ENCODE data around the gene MX2. TPM values are rescaled to one million over a fixed set of nuclear protein-coding genes. Genes with fewer than 3 reads are reported as not detected.

The MX2 gene
- total RNA-seq, 1 donor from 2014 or later = 4.2 TPM

GRCh38 chr21:41373253-41373652, 11.4 kb downstream of the MX2 start:
- ATAC-seq (ENCODE audit: poor library complexity) (no peak), DNase-seq (no peak)
- intact Hi-C loops (cut with DNase I) = no loop called here

GRCh38 chr21:41373763-41374162, 11.9 kb downstream of the MX2 start:
- DNase-seq = no peak
- no peak for ATAC-seq (ENCODE audit: poor library complexity)
- intact Hi-C loops (cut with DNase I) = no loop called here

GRCh38 chr21:41374177-41374712, 12.4 kb downstream of the MX2 start:
- ATAC-seq (ENCODE audit: poor library complexity) (no peak), DNase-seq (no peak)
- intact Hi-C loops (cut with DNase I) = no loop called here

- ATAC-seq (ENCODE audit: poor library complexity) (no peak), DNase-seq (no peak)
- intact Hi-C loops (cut with DNase I) = no loop called here
Observed at GRCh38 chr21:41374867-41375533, 13.2 kb downstream of the MX2 start.

- DNase-seq (no peak), ATAC-seq (ENCODE audit: poor library complexity) (no peak)
- intact Hi-C loops (cut with DNase I) = no loop called here
Observed at GRCh38 chr21:41375875-41376274, 14.0 kb downstream of the MX2 start.

- DNase-seq (no peak), ATAC-seq (ENCODE audit: poor library complexity) (no peak)
- intact Hi-C loops (cut with DNase I) = no loop called here
Observed at GRCh38 chr21:41377715-41378114, 15.9 kb downstream of the MX2 start.

GRCh38 chr21:41378849-41379248, 17.0 kb downstream of the MX2 start:
- DNase-seq = no peak
- ATAC-seq (ENCODE audit: poor library complexity) = no peak
- intact Hi-C loops (cut with DNase I) = no loop called here

- intact Hi-C loops (cut with DNase I) = no loop called here
- ATAC-seq (ENCODE audit: poor library complexity) = no peak
- no peak for DNase-seq
Observed at GRCh38 chr21:41379901-41380300, 18.1 kb downstream of the MX2 start.

GRCh38 chr21:41381731-41382130, 19.9 kb downstream of the MX2 start:
- intact Hi-C loops (cut with DNase I) = no loop called here
- DNase-seq (no peak), ATAC-seq (ENCODE audit: poor library complexity) (no peak)

GRCh38 chr21:41387042-41387819, 25.4 kb downstream of the MX2 start:
- ATAC-seq (ENCODE audit: poor library complexity) (no peak), DNase-seq (no peak)
- intact Hi-C loops (cut with DNase I) = no loop called here

GRCh38 chr21:41387824-41388223, 26.0 kb downstream of the MX2 start:
- ATAC-seq (ENCODE audit: poor library complexity) (no peak), DNase-seq (no peak)
- intact Hi-C loops (cut with DNase I) = no loop called here

- no peak for ATAC-seq (ENCODE audit: poor library complexity)
- intact Hi-C loops (cut with DNase I) = no loop called here
- no peak for DNase-seq
Observed at GRCh38 chr21:41388259-41388658, 26.4 kb downstream of the MX2 start.

- DNase-seq = no peak
- ATAC-seq (ENCODE audit: poor library complexity) = no peak
- intact Hi-C loops (cut with DNase I) = no loop called here
Observed at GRCh38 chr21:41390043-41390639, 28.3 kb downstream of the MX2 start.

- no peak for ATAC-seq (ENCODE audit: poor library complexity)
- intact Hi-C loops (cut with DNase I) = no loop called here
- no peak for DNase-seq
Observed at GRCh38 chr21:41393876-41394465, 32.1 kb downstream of the MX2 start.

- peak; percentile 83 for ATAC-seq (ENCODE audit: poor library complexity)
- intact Hi-C loops (cut with DNase I) = no loop called here
Observed at GRCh38 chr21:41396558-41397075, 34.8 kb downstream of the MX2 start.

GRCh38 chr21:41397471-41397891, 35.7 kb downstream of the MX2 start:
- no peak for DNase-seq
- intact Hi-C loops (cut with DNase I) = no loop called here
- ATAC-seq (ENCODE audit: poor library complexity) = peak; percentile 34

More at GRCh38 chr21:41396558-41397075, 34.8 kb downstream of the MX2 start:
- DNase-seq = peak; percentile 73

- ATAC-seq (ENCODE audit: poor library complexity) (no peak), DNase-seq (no peak)
- intact Hi-C loops (cut with DNase I) = no loop called here
Observed at GRCh38 chr21:41398251-41398650, 36.4 kb downstream of the MX2 start.

GRCh38 chr21:41398831-41399230, 37.0 kb downstream of the MX2 start:
- intact Hi-C loops (cut with DNase I) = no loop called here
- ATAC-seq (ENCODE audit: poor library complexity) (no peak), DNase-seq (no peak)

- ATAC-seq (ENCODE audit: poor library complexity) = no peak
- no peak for DNase-seq
- intact Hi-C loops (cut with DNase I) = no loop called here
Observed at GRCh38 chr21:41399246-41399800, 37.5 kb downstream of the MX2 start.

Data from Right ventricle myocardium superior (tissue), 1 donor.